ENCODE measurements around the gene PCDHA3. TPM values are rescaled to one million over a fixed set of nuclear protein-coding genes. Genes with fewer than 3 reads are reported as not detected.
"Not testable (repeated sequence)": the region's sequence is repeated elsewhere in the genome, so short reads cannot be mapped to it uniquely, and the experiment has no call there.

The PCDHA3 gene
- polyA plus RNA-seq, 1 donor from 2014 or later: 1.7 TPM

- peaks cover 19% of the 10 kb centered on the region for H3K36me3 ChIP-seq (ENCODE audit: insufficient read depth, low read length)
- H3K9ac ChIP-seq (ENCODE audit: low read length): peak overlapping the region; percentile 52
- no peaks in the 10 kb centered on the region for H3K27me3 ChIP-seq (ENCODE audit: insufficient read depth, low read depth, low read length)
- H4K20me1 ChIP-seq (ENCODE audit: insufficient read depth): no peaks in the 10 kb centered on the region
- H3K4me3 ChIP-seq (ENCODE audit: low read length): peak overlapping the region; percentile 59
- H2AFZ ChIP-seq (ENCODE audit: low read depth, low read length): no peak overlapping the region
- H3K27ac ChIP-seq (ENCODE audit: low read length): peak overlapping the region; percentile 58
- peaks cover 64% of the 10 kb centered on the region for H3K9me3 ChIP-seq (ENCODE audit: low read length)
- no peak for TF ChIP-seq MXI1 (conservative IDR thresholded peaks at IDR 0.05; ENCODE audit: poor library complexity, severe bottlenecking)
- TF ChIP-seq, protein P1, sequence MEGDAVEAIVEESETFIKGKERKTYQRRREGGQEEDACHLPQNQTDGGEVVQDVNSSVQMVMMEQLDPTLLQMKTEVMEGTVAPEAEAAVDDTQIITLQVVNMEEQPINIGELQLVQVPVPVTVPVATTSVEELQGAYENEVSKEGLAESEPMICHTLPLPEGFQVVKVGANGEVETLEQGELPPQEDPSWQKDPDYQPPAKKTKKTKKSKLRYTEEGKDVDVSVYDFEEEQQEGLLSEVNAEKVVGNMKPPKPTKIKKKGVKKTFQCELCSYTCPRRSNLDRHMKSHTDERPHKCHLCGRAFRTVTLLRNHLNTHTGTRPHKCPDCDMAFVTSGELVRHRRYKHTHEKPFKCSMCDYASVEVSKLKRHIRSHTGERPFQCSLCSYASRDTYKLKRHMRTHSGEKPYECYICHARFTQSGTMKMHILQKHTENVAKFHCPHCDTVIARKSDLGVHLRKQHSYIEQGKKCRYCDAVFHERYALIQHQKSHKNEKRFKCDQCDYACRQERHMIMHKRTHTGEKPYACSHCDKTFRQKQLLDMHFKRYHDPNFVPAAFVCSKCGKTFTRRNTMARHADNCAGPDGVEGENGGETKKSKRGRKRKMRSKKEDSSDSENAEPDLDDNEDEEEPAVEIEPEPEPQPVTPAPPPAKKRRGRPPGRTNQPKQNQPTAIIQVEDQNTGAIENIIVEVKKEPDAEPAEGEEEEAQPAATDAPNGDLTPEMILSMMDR (IDR thresholded peaks at IDR 0.05; ENCODE audit: poor library complexity, severe bottlenecking): peak; percentile 28
- H3K79me2 ChIP-seq (replicated peaks; ENCODE audit: insufficient read depth, low read length): peaks cover 5% of the 10 kb centered on the region
- no peaks in the 10 kb centered on the region for H3F3A ChIP-seq (ENCODE audit: insufficient read depth, low read length, poor library complexity, severe bottlenecking)
- H3K9me2 ChIP-seq (ENCODE audit: insufficient read depth, low read length): no peaks in the 10 kb centered on the region
- no peak overlapping the region for H3K4me2 ChIP-seq (ENCODE audit: low read length)
Measured at GRCh38 chr5:140795259-140795641, 5.6 kb upstream of the PCDHA3 start.

DNA sequence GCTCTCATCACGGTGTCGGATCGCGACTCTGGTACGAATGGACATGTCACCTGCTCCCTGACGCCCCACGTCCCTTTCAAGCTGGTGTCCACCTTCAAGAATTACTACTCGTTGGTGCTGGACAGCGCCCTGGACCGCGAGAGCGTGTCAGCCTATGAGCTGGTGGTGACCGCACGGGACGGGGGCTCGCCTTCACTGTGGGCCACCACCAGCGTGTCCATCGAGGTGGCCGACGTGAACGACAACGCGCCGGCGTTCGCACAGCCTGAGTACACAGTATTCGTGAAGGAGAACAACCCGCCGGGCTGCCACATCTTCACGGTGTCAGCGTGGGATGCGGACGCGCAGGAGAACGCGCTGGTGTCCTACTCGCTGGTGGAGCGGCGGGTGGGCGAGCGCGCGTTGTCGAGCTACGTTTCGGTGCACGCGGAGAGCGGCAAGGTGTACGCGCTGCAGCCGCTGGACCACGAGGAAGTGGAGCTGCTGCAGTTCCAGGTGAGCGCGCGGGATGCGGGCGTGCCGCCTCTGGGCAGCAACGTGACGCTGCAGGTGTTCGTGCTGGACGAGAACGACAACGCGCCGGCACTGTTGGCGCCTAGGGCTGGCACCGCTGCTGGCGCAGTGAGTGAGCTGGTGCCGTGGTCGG, 4.7 kb upstream of the PCDHA3 start:
- not testable (repeated sequence) for H3K9me2 ChIP-seq (ENCODE audit: insufficient read depth, low read length); H3K27ac ChIP-seq (ENCODE audit: low read length); H3F3A ChIP-seq (ENCODE audit: insufficient read depth, low read length, poor library complexity, severe bottlenecking); H3K9ac ChIP-seq (ENCODE audit: low read length); H3K4me2 ChIP-seq (ENCODE audit: low read length); H3K27me3 ChIP-seq (ENCODE audit: insufficient read depth, low read depth, low read length); H4K20me1 ChIP-seq (ENCODE audit: insufficient read depth); H2AFZ ChIP-seq (ENCODE audit: low read depth, low read length); H3K79me2 ChIP-seq (replicated peaks; ENCODE audit: insufficient read depth, low read length)
- H3K36me3 ChIP-seq (ENCODE audit: insufficient read depth, low read length): peaks cover 22% of the 10 kb centered on the region
- H3K4me3 ChIP-seq (ENCODE audit: low read length): peak overlapping the region; percentile 59
- peaks cover 69% of the 10 kb centered on the region for H3K9me3 ChIP-seq (ENCODE audit: low read length)

DNA sequence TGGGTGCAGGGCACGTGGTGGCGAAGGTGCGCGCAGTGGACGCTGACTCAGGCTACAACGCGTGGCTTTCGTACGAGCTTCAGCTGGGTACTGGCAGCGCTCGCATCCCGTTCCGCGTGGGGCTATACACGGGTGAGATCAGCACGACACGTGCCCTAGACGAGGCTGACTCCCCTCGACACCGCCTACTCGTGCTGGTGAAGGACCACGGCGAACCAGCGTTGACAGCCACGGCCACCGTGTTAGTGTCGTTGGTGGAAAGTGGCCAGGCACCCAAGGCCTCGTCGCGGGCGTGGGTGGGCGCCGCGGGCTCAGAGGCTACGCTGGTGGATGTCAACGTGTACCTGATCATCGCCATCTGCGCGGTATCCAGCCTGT, 4.2 kb upstream of the PCDHA3 start:
- H3F3A ChIP-seq (ENCODE audit: insufficient read depth, low read length, poor library complexity, severe bottlenecking): no peaks in the 10 kb centered on the region
- H3K9me3 ChIP-seq (ENCODE audit: low read length): peaks cover 71% of the 10 kb centered on the region
- peak overlapping the region; percentile 59 for H3K4me3 ChIP-seq (ENCODE audit: low read length)
- H3K9ac ChIP-seq (ENCODE audit: low read length): no peak overlapping the region
- H3K9me2 ChIP-seq (ENCODE audit: insufficient read depth, low read length): no peaks in the 10 kb centered on the region
- no peaks in the 10 kb centered on the region for H3K27me3 ChIP-seq (ENCODE audit: insufficient read depth, low read depth, low read length)
- H3K4me2 ChIP-seq (ENCODE audit: low read length): no peak overlapping the region
- no peak overlapping the region for H3K27ac ChIP-seq (ENCODE audit: low read length)
- no peaks in the 10 kb centered on the region for H4K20me1 ChIP-seq (ENCODE audit: insufficient read depth)
- H2AFZ ChIP-seq (ENCODE audit: low read depth, low read length): no peak overlapping the region
- H3K36me3 ChIP-seq (ENCODE audit: insufficient read depth, low read length): peaks cover 26% of the 10 kb centered on the region
- H3K79me2 ChIP-seq (replicated peaks; ENCODE audit: insufficient read depth, low read length): peaks cover 5% of the 10 kb centered on the region
- no peak for TF ChIP-seq RAD21 (conservative IDR thresholded peaks at IDR 0.05)
- no peak for TF ChIP-seq EP300 (conservative IDR thresholded peaks at IDR 0.05; ENCODE audit: poor library complexity, severe bottlenecking)
- no peak for TF ChIP-seq POLR2AphosphoS5 (IDR thresholded peaks at IDR 0.05)
- no peak for TF ChIP-seq MXI1 (conservative IDR thresholded peaks at IDR 0.05; ENCODE audit: poor library complexity, severe bottlenecking)
- no peak for TF ChIP-seq REST (IDR thresholded peaks at IDR 0.05; ENCODE audit: borderline replicate concordance)
- no peak for TF ChIP-seq TAF1 (IDR thresholded peaks at IDR 0.05; ENCODE audit: low read depth)
- no peak for TF ChIP-seq SMC3 (conservative IDR thresholded peaks at IDR 0.05; ENCODE audit: poor library complexity)
- TF ChIP-seq, protein P1 (IDR thresholded peaks at IDR 0.05; ENCODE audit: poor library complexity, severe bottlenecking): no peak
- no peak for TF ChIP-seq EZH2 (IDR thresholded peaks at IDR 0.05; ENCODE audit: borderline replicate concordance, insufficient read depth, low read length, poor library complexity, severe bottlenecking)
